Mesothelial cell of epicardium (in vitro differentiated cells): Measurements from ENCODE around the gene GREM1. TPM values are rescaled to one million over a fixed set of nuclear protein-coding genes. Genes with fewer than 3 reads are reported as not detected.

ENCODE experiments used
- DNase-seq, 2 experiments: peaks; one replicate each; pipeline ENCODE4 v3.0.0; 2021; ENCODE audit warnings: low spot score in 2 of 2; ENCODE audit not compliant: unreplicated experiment in 2 of 2
- H3K27ac Mint-ChIP-seq: 2 replicates; pipeline ENCODE4 v1.8.0; 2021; ENCODE audit warnings: mixed read lengths
- H3K27me3 Mint-ChIP-seq: 2 replicates; pipeline ENCODE4 v1.8.0; 2021; ENCODE audit warnings: low read depth, mixed read lengths
- H3K36me3 Mint-ChIP-seq: 2 replicates; pipeline ENCODE4 v1.8.0; 2021; ENCODE audit warnings: mixed read lengths
- H3K4me1 Mint-ChIP-seq: 2 replicates; pipeline ENCODE4 v1.8.0; 2021; ENCODE audit warnings: mixed read lengths
- H3K4me3 Mint-ChIP-seq: 2 replicates; pipeline ENCODE4 v1.8.0; 2021; ENCODE audit warnings: mild to moderate bottlenecking, moderate library complexity, mixed read lengths
- H3K9me3 Mint-ChIP-seq: 2 replicates; pipeline ENCODE4 v1.8.0; 2021; ENCODE audit warnings: mixed read lengths
- total RNA-seq: library from RNA; stranded (reverse); gene quantifications from 3 replicates; pipeline ENCODE4 v1.2.1, GENCODE V29; 2021
- TF ChIP-seq, protein P1 (sequence below): fragments of 200-600 bp; sonication (generic); IDR thresholded peaks from one replicate; pipeline ENCODE4 v1.5.0; 2021; ENCODE audit warnings: antibody characterized with exemption; ENCODE audit not compliant: unreplicated experiment

Gene GREM1
- total RNA-seq, 1 donor from 2014 or later = 2.2 TPM

DNA sequence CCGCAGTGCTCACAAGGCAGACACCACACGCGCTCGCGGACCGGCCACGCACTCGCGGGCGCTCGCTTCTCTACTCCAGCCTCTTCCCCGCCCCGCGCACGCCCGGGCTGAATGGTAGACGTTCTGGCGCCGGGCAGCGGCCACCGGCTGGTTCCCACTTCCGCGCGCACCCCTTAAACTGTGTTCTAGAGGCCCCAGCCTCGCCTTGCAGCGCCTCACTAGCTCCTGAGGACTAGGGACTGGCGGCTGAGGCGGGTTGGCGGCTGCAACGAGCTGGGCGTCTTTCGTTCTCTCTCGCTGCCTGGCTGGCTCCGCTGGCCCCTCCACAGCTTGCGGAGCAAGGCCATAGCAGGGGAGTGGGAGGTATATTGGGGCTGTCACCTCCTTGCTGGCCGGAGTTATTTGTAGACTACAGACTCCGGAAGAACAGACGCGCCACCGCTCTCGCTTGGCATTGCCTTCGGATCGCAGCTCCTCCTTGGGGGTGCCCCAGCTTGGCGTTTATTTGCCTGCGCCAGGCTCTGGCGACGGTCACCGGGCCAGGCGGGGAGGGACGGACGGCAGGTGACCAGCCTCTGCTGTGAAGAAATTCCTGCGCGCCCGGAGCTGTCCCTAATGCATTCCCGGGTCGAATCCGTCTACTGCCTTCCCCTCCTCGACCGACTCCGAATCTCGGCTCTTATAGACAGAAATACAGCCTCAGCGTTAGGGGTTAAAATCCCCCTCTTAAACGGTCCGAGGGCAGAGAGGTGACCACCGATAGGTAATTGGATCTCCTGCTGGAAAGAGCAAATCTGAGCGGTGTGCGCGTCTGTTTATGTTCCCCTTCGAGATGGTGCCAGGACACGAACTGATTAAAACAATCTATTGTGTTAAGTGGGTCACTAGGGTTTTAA, 1.3 kb downstream of the GREM1 start:
- no peak overlapping the region for H3K27ac Mint-ChIP-seq
- peak in 1 of 2 experiments; percentile 52 for DNase-seq
- TF ChIP-seq, protein P1, sequence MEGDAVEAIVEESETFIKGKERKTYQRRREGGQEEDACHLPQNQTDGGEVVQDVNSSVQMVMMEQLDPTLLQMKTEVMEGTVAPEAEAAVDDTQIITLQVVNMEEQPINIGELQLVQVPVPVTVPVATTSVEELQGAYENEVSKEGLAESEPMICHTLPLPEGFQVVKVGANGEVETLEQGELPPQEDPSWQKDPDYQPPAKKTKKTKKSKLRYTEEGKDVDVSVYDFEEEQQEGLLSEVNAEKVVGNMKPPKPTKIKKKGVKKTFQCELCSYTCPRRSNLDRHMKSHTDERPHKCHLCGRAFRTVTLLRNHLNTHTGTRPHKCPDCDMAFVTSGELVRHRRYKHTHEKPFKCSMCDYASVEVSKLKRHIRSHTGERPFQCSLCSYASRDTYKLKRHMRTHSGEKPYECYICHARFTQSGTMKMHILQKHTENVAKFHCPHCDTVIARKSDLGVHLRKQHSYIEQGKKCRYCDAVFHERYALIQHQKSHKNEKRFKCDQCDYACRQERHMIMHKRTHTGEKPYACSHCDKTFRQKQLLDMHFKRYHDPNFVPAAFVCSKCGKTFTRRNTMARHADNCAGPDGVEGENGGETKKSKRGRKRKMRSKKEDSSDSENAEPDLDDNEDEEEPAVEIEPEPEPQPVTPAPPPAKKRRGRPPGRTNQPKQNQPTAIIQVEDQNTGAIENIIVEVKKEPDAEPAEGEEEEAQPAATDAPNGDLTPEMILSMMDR = no peak
- H3K9me3 Mint-ChIP-seq = no peaks in the 10 kb centered on the region
- H3K36me3 Mint-ChIP-seq = no peaks in the 10 kb centered on the region
- H3K27me3 Mint-ChIP-seq = peaks cover 93% of the 10 kb centered on the region
- H3K4me1 Mint-ChIP-seq = peaks cover 25% of the 10 kb centered on the region
- H3K4me3 Mint-ChIP-seq = peak overlapping the region; percentile 63

GRCh38 chr15:32721596-32721995, 3.8 kb downstream of the GREM1 start:
- H3K4me1 Mint-ChIP-seq = peaks cover 25% of the 10 kb centered on the region
- H3K27me3 Mint-ChIP-seq = peaks cover 92% of the 10 kb centered on the region
- TF ChIP-seq, protein P1 = no peak
- H3K9me3 Mint-ChIP-seq = peaks cover 8% of the 10 kb centered on the region
- H3K36me3 Mint-ChIP-seq = no peaks in the 10 kb centered on the region
- no peak for DNase-seq
- no peak overlapping the region for H3K27ac Mint-ChIP-seq
- H3K4me3 Mint-ChIP-seq = no peak overlapping the region

GRCh38 chr15:32722136-32722535, 4.3 kb downstream of the GREM1 start:
- Mint-ChIP-seq H3K27me3 (peaks cover 92% of the 10 kb centered on the region), H3K9me3 (peaks cover 10% of the 10 kb centered on the region), H3K27ac (no peak overlapping the region)

GRCh38 chr15:32723171-32723948, 5.6 kb downstream of the GREM1 start:
- TF ChIP-seq, protein P1 = no peak
- peaks cover 86% of the 10 kb centered on the region for H3K27me3 Mint-ChIP-seq
- H3K4me1 Mint-ChIP-seq = peaks cover 18% of the 10 kb centered on the region
- H3K9me3 Mint-ChIP-seq = peaks cover 10% of the 10 kb centered on the region
- H3K27ac Mint-ChIP-seq = no peak overlapping the region
- no peaks in the 10 kb centered on the region for H3K36me3 Mint-ChIP-seq
- DNase-seq = no peak
- no peak overlapping the region for H3K4me3 Mint-ChIP-seq

More at GRCh38 chr15:32722136-32722535, 4.3 kb downstream of the GREM1 start:
- no peak for DNase-seq
- Mint-ChIP-seq H3K36me3 (no peaks in the 10 kb centered on the region), H3K4me1 (peaks cover 25% of the 10 kb centered on the region), H3K4me3 (no peak overlapping the region)
- TF ChIP-seq, protein P1 = no peak

DNA sequence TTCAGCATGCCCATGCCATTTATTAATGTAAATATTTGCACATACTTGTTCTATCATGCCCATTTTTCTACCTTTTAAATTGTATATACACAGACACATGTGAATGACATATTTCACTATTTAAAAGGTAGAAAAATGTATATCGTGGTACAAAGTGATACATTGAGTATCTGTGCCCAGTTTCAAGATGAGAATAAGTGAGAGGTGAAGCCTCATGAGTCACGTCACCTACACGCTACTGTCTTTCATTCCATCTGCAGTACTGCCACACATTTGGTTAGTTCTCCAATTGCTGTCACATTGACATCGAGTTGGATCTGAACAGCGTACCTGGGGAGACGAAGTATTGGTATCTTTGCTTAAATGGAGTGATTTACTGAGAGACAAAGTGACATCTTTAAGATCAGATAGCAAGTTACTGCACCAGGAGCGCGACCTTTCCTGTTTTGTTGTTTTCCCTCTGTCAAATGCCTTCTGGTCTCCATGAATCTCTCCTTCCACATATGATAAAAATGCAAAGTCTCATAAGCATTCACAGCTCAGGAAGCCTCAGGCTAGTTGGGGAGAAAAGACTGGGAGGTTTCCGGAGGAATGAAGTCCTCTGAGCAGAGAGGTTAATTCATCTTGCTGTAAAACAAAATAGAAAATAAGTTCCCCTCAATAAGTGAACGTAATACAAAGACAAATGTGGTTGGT, 12.0 kb downstream of the GREM1 start:
- DNase-seq = no peak
- TF ChIP-seq, protein P1 = no peak
- Mint-ChIP-seq H3K27ac (peak overlapping the region; percentile 44), H3K36me3 (no peaks in the 10 kb centered on the region), H3K4me1 (peaks cover 17% of the 10 kb centered on the region), H3K27me3 (peaks cover 64% of the 10 kb centered on the region), H3K4me3 (no peak overlapping the region), H3K9me3 (peaks cover 10% of the 10 kb centered on the region)
